Lower leg skin (tissue), 4 donors: ENCODE measurements around the gene SYP. TPM values are rescaled to one million over a fixed set of nuclear protein-coding genes. Genes with fewer than 3 reads are reported as not detected.

Experiments used
- DNase-seq, 2 donors: peaks; one replicate each; pipeline ENCODE4 v3.0.0-alpha.2; 2019; ENCODE audit warnings: low spot score in 2 of 2
- H3K4me3 ChIP-seq: fragments of 200-600 bp; sonication (generic); 2 replicates; pipeline ENCODE4 v1.5.1; 2017; ENCODE audit warnings: mild to moderate bottlenecking, low read depth; ENCODE audit not compliant: poor library complexity, severe bottlenecking
- POLR2A ChIP-seq, 2 donors: fragments of 450-650 bp; IDR thresholded peaks; one replicate each; pipeline ENCODE4 v1.6.1; 2016 to 2017; ENCODE audit warnings: antibody characterized with exemption in 2 of 2, mild to moderate bottlenecking in 1 of 2, moderate library complexity in 1 of 2
- WGBS, 2 donors: methylation state at CpG; one replicate each; pipeline ENCODE4 v1.1.5; 2018; 5-methylcytosine and 5-hydroxymethylcytosine counted together
- intact Hi-C: fragments of 100-400 bp; cut with DNase I; formaldehyde crosslinking; loops from one replicate; pipeline ENCODE4 v1.15.0; 2023; ENCODE audit warnings: low total_unique reads
- total RNA-seq, 4 donors: library from RNA; depleted of rRNA; stranded (reverse); fragments of >200 nt; gene quantifications; one replicate each; pipeline ENCODE4 v1.1.0, GENCODE V29; 2016
- TF ChIP-seq, protein P1 (sequence below), 3 donors: fragments of 450-650 bp; IDR thresholded peaks; one replicate each; pipeline ENCODE4 v1.5.1; 2016; ENCODE audit warnings: antibody characterized with exemption in 3 of 3, mild to moderate bottlenecking in 3 of 3, moderate library complexity in 2 of 3

SYP gene
- total RNA-seq, 4 donors from 2014 or later: 0.88 to 4.8 (median 1.7) TPM

DNA sequence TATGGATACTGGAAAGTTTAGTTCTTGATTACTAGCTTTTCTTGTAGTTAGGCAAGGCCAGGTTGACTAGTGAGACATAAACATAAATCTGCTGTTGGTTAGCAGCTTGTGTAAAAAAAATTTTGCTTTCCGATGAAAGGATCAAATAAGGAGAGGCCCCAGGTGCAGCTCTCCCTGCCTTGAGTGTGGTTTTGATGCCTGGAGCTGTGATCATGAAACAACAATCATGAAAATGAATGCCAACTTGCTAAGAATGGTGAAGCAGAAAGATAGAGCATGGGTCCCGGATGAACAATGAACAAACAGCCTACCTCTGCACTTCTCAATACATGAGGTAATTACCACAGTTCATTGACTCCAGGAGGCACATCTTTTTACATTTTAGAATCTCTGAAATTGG, 14.4 kb upstream of the SYP start:
- no peak for TF ChIP-seq POLR2A (IDR thresholded peaks at IDR 0.05)
- TF ChIP-seq, protein P1, sequence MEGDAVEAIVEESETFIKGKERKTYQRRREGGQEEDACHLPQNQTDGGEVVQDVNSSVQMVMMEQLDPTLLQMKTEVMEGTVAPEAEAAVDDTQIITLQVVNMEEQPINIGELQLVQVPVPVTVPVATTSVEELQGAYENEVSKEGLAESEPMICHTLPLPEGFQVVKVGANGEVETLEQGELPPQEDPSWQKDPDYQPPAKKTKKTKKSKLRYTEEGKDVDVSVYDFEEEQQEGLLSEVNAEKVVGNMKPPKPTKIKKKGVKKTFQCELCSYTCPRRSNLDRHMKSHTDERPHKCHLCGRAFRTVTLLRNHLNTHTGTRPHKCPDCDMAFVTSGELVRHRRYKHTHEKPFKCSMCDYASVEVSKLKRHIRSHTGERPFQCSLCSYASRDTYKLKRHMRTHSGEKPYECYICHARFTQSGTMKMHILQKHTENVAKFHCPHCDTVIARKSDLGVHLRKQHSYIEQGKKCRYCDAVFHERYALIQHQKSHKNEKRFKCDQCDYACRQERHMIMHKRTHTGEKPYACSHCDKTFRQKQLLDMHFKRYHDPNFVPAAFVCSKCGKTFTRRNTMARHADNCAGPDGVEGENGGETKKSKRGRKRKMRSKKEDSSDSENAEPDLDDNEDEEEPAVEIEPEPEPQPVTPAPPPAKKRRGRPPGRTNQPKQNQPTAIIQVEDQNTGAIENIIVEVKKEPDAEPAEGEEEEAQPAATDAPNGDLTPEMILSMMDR (IDR thresholded peaks at IDR 0.05): no peak
- DNase-seq: no peak
- no peak overlapping the region for H3K4me3 ChIP-seq
- intact Hi-C loops: no loop called here
- WGBS, 2 donors: 45 to 72% methylated on average over 2 of the region's 2 CpGs

DNA sequence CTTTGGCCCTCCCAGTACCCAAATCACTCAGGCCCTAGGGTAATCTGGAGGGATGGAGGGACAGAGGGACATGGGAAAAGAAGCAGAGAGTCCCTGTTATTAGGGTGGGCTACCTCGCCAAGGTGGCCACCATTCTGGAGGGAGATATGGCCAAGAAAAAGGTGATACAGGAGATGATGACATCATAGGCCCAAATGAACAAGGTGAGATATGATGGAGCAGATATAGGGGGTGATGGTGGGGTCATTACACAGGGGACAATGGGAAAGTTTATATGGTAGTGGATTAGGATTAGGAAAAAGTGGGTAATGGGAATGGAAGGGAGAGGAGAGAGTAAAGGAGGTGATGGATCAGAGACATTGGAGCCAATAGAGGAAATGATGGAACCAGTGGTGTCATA, 12.9 kb upstream of the SYP start:
- no peak for DNase-seq
- no peak overlapping the region for H3K4me3 ChIP-seq
- intact Hi-C loops: no loop called here
- 78 to 83% methylated on average over 1 of the region's 1 CpG for WGBS, 2 donors
- TF ChIP-seq, protein P1 (IDR thresholded peaks at IDR 0.05): no peak

DNA sequence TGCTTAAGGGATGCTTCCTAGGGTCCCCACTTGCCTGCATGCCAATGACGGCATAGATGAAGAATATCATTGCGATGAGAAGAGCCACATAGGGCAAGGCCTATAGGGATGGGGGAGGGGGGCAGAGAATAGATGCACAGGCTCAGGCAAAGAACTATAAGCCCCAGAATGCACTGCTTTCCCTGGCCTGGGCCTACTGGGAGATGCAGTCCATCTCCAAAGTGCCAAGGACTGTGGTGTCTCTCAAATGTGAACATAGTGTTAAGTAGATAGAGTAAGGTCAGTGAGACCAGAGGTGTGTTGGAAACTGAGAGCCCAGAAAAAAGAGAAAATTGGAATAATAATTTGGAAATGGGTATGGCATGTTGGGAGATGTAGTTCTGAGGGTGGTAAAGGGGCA, 12.2 kb upstream of the SYP start:
- WGBS, 2 donors: 90 to 92% methylated on average over 2 of the region's 2 CpGs
- intact Hi-C loops: no loop called here
- TF ChIP-seq, protein P1 (IDR thresholded peaks at IDR 0.05): no peak
- TF ChIP-seq POLR2A (IDR thresholded peaks at IDR 0.05): no peak
- no peak for DNase-seq
- no peak overlapping the region for H3K4me3 ChIP-seq

DNA sequence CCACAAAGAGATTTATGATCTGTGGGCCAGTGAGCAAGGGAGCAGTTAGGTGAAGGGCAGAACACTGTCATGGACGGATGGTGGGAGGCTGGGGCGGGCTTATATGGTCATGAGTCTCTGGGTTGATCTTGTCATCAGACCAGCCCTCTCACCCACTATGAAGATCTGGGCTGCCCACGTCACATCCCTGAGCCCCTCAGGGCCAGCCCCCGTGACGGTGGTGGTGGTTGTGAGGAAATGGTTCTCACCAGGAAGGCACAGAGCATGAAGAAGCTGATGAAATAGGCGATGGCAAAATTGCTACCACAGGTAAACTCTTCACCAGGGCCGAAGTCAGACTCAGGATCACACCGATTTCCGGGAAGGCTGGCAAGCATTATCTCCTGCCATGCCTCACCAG, 11.1 kb upstream of the SYP start:
- WGBS, 2 donors: 81% methylated on average over 6 to 9 of the region's 9 CpGs
- DNase-seq: no peak
- intact Hi-C loops: no loop called here
- TF ChIP-seq POLR2A (IDR thresholded peaks at IDR 0.05): no peak
- TF ChIP-seq, protein P1 (IDR thresholded peaks at IDR 0.05): no peak
- H3K4me3 ChIP-seq: no peak overlapping the region

DNA sequence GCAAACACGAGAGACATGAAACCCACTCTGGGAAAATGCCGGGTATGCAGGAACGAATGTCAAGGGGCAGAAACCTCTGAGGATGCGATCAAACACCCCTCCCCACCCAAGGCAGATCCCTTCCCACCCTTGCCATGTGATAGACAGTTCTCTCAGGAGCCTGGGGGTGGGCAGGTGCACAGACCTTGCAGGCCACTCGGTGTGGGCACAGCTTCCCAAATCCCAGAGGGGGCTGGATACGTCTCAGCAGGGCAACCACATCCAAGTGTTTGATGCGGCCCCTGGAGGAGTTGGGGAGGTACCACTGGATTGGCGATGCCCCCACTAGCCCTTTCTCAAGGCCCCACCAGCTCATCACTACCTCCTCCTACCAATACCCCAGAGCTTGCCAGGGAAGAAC, 10.4 kb upstream of the SYP start:
- intact Hi-C loops: no loop called here
- 46 to 66% methylated on average over 4 to 7 of the region's 8 CpGs for WGBS, 2 donors

More for the DNA sequence above, 10.4 kb upstream of the SYP start:
- no peak for DNase-seq
- H3K4me3 ChIP-seq: no peak overlapping the region
- TF ChIP-seq, protein P1 (IDR thresholded peaks at IDR 0.05): no peak
- no peak for TF ChIP-seq POLR2A (IDR thresholded peaks at IDR 0.05)
